Right renal cortex interstitium (tissue), 3 donors: ENCODE measurements around the gene EVPLL. TPM values are rescaled to one million over a fixed set of nuclear protein-coding genes. Genes with fewer than 3 reads are reported as not detected.
"Not testable (repeated sequence)": the region's sequence is repeated elsewhere in the genome, so short reads cannot be mapped to it uniquely, and the experiment has no call there.

Experiments used
- DNase-seq, 3 donors: peaks; one replicate each; pipeline ENCODE4 v3.0.0-alpha.2; 2013; ENCODE audit warnings: low read depth in 3 of 3, low spot score in 2 of 3
- polyA plus RNA-seq, 3 donors: library from polyadenylated mRNA; unstranded; fragments of 120-200 nt; gene quantifications; one replicate each; pipeline ENCODE4 v1.2.1, GENCODE V29; 2013; ENCODE audit not compliant: insufficient read length in 3 of 3

Gene EVPLL
- polyA plus RNA-seq, 3 donors, result 0.28 to 0.64 (median 0.37) TPM

DNA sequence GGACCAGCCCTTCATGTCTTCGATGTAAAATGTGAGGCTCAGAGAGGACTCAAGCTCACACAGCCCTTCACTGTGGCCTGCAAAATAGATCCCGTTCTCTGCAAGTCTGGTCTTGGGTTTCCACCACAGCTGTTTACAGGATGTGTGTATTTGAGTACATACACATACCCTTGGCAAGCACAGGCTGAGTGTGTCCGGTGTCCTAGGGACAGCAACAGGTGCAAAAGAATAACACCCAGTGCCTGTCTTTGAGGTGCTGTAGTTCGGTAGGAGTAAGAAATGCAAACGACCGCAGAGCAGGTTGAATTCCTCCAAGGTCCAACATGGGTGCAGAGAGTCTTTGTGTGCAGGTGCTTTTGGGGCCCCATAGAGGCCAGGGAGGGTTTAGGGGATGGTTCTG lies 44.9 kb downstream of the EVPLL start:
- not testable (repeated sequence) for DNase-seq

DNA sequence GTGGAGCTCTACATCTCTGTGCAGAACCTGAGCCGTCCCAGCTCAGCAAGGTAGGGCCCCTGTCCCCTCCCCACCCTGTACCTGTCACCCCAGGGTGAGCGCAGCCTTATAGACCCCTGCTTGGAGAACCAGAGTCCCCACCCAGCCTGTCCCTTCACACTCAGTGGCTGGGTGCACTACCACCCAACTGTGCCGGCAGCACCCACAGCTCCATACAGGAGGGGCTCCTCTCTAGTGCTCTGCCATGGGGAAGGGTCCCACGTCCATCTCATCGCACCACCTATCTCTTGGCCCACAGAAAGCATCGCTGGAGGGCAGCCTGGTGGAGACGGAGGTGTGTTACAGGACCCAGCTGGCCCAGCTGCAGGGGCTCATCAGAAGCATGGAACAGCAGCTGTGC lies 45.4 kb downstream of the EVPLL start:
- not testable (repeated sequence) for DNase-seq

DNA sequence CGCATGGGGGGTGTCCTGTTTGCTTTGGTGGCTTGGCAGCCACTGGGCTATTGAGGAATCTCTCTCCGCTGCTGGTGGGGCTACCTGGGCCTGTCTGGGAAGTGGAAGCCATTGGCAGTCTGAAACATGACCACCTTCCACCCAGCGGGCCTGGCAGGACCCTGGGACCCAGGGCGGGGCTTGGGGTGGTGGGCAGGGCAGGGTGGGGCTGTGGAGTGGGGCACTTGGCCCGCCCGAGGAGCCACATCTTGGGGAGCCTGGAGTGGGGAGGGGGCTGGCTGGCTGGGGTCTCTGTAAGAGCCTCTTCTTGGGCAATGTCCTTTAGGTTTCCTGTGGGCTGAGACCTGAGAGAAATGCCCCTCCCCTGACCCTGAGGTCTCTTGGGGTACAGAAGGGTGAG lies 48.0 kb downstream of the EVPLL start:
- not testable (repeated sequence) for DNase-seq

DNA sequence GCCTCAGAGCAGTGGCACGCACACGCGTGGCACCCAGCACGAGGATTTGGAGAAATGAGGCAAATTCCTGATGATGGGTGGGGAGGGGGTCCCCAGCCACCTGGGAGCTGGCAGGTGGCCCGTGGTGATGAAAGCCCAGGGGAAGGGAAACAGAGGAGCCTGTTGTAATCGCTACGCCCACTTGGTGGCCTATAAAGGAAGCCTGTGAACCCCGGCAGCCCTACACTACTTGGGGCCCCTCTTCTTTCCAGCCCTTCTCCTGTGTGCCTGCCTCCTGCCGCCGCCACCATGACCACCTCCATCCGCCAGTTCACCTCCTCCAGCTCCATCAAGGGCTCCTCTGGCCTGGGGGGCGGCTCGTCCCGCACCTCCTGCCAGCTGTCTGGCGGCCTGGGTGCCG lies 49.1 kb downstream of the EVPLL start:
- not testable (repeated sequence) for DNase-seq

DNA sequence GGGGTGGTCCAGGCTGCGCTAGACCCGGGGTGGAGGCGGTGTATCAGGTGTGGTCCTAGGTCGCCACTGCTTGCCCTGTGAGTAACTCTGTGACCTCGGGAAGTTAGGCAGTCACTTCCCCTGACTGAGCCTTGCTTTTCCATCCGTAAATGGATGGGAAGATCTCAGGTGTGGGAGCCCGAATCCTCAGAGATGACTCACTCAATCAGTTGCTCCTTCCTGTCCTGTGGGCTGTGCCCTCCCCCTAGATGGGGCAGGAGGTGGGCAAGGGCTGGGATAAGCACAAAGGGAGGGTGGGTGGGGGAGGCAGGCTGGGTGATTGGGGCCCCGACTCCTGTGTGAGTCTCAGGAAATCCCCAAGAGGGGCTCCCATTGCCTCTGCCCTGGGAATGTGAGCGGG lies 54.6 kb downstream of the EVPLL start:
- DNase-seq, result not testable (repeated sequence)

Other genes with a start within 250 kb of the EVPLL start
- 10 to 100 TPM; 59.6 to 66.0 (median 63.8) TPM for gene ALKBH5, start 193.9 kb upstream of the EVPLL start, polyA plus RNA-seq
- gene LLGL1, start 152.1 kb upstream of the EVPLL start, polyA plus RNA-seq, result 10 to 100 TPM; 23.9 to 27.4 (median 25.5) TPM
- gene FLII, start 119.0 kb upstream of the EVPLL start, polyA plus RNA-seq, result 100 to 1,000 TPM; 129 to 142 (median 141) TPM
- 10 to 100 TPM; 13.3 to 15.1 (median 13.8) TPM for gene MIEF2, start 117.1 kb upstream of the EVPLL start, polyA plus RNA-seq
- gene TOP3A, start 62.8 kb upstream of the EVPLL start, polyA plus RNA-seq, result 10 to 100 TPM; 33.9 to 41.9 (median 37.0) TPM
- gene SMCR8, start 62.5 kb upstream of the EVPLL start, polyA plus RNA-seq, result 10 to 100 TPM; 15.3 to 16.1 (median 15.8) TPM
- gene SHMT1, start 14.2 kb upstream of the EVPLL start, polyA plus RNA-seq, result 10 to 100 TPM; 50.2 to 57.3 (median 56.5) TPM
- under 1 TPM; 0.17 to 0.21 (median 0.18) TPM for gene LGALS9C, start 99.0 kb downstream of the EVPLL start, polyA plus RNA-seq